H1 (cell line): ENCODE results near the gene PSORS1C2.

Experiments used
- CREB1 ChIP-seq: IDR thresholded peaks from 2 replicates; pipeline ENCODE4 v1.6.1; 2012; ENCODE audit warnings: inconsistent platforms
- EGR1 ChIP-seq: IDR thresholded peaks from 2 replicates; pipeline ENCODE4 v1.6.1; 2011; ENCODE audit warnings: low read depth, low read length, borderline replicate concordance
- POLR2AphosphoS5 ChIP-seq: IDR thresholded peaks from 2 replicates; pipeline ENCODE4 v1.6.1; 2011; ENCODE audit warnings: low read depth, low read length
- YY1 ChIP-seq: IDR thresholded peaks from 2 replicates; pipeline ENCODE4 v1.6.1; 2011; ENCODE audit warnings: low read depth, mild to moderate bottlenecking, low read length
- TF ChIP-seq, protein P1 (sequence below), 3 experiments: IDR thresholded peaks; 1 replicate in 2 of 3; 2 replicates in 1 of 3; pipeline versions ENCODE4 v1.5.1 to v1.6.1; 2011; ENCODE audit warnings: low read length in 3 of 3, mild to moderate bottlenecking in 3 of 3, inconsistent platforms in 2 of 3, low read depth in 1 of 3, moderate library complexity in 1 of 3; ENCODE audit not compliant: insufficient read depth in 1 of 3; ENCODE audit errors: control extremely low read depth in 1 of 3

DNA sequence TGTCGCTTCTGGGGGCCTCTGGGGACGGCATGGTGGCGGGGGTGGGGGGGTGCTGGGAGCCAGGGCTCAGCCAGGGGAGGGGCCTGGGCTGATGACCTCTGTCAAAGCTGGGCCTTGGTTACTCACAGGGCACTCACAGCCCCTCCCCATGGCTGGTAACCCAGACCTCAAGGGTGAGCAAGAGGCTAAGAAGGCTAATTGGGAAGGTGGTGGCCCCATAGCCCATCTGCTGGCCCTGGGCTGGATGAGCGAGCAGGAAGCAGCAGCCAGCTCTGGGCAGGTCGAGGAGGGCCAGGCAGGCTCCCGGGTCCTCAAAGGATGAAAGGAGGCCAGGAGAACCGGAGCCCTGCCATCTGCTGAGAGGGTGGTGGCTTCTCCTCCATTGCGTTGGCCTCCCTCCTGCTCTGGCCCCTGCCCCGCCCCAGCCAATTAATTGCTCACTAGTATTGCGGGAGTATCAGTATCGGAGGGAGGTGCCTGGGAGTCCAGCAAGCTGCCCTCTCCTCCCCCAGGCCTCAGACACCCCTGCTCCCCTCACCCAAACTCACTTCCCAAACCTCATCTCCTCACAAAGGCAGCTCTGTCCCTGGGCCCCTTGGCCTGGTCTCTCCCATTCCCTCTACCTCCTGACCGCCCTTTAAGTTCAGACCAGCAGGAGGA is 17.6 kb downstream of the PSORS1C2 start:
- TF ChIP-seq YY1 (no peak), EGR1 (no peak), POLR2AphosphoS5 (no peak), CREB1 (no peak)
- TF ChIP-seq, protein P1, sequence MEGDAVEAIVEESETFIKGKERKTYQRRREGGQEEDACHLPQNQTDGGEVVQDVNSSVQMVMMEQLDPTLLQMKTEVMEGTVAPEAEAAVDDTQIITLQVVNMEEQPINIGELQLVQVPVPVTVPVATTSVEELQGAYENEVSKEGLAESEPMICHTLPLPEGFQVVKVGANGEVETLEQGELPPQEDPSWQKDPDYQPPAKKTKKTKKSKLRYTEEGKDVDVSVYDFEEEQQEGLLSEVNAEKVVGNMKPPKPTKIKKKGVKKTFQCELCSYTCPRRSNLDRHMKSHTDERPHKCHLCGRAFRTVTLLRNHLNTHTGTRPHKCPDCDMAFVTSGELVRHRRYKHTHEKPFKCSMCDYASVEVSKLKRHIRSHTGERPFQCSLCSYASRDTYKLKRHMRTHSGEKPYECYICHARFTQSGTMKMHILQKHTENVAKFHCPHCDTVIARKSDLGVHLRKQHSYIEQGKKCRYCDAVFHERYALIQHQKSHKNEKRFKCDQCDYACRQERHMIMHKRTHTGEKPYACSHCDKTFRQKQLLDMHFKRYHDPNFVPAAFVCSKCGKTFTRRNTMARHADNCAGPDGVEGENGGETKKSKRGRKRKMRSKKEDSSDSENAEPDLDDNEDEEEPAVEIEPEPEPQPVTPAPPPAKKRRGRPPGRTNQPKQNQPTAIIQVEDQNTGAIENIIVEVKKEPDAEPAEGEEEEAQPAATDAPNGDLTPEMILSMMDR (IDR thresholded peaks at IDR 0.05; ENCODE audit: control extremely low read depth in 1 of 3, insufficient read depth in 1 of 3, low read depth in 1 of 3, low read length in 3 of 3) = no peak
